Cardiac muscle cell (in vitro differentiated cells and primary cell): ENCODE data around the gene POLR1D. TPM values are rescaled to one million over a fixed set of nuclear protein-coding genes. Genes with fewer than 3 reads are reported as not detected.

Source experiments
- DNase-seq, 2 donors: peaks; one replicate each; pipeline versions ENCODE4 v3.0.0 to v3.0.0-alpha.2; 2010 to 2017; ENCODE audit warnings: low read depth in 1 of 2, low spot score in 1 of 2
- H3K27ac ChIP-seq: fragments of 200-600 bp; sonication (generic); 2 replicates; pipeline ENCODE4 v1.5.1; 2016
- H3K27me3 ChIP-seq: fragments of 200-600 bp; sonication (generic); 2 replicates; pipeline ENCODE4 v1.6.0; 2016; ENCODE audit warnings: control low read depth
- H3K36me3 ChIP-seq: fragments of 200-600 bp; sonication (generic); 2 replicates; pipeline ENCODE4 v1.5.1; 2016; ENCODE audit warnings: control low read depth
- H3K4me1 ChIP-seq: fragments of 200-600 bp; sonication (generic); 2 replicates; pipeline ENCODE4 v1.8.1; 2017; ENCODE audit warnings: low read depth, mild to moderate bottlenecking, mixed run types
- H3K4me3 ChIP-seq: fragments of 200-600 bp; sonication (generic); 2 replicates; pipeline ENCODE4 v1.5.1; 2016; ENCODE audit warnings: mild to moderate bottlenecking
- H3K9me3 ChIP-seq: fragments of 200-600 bp; sonication (generic); 2 replicates; pipeline ENCODE4 v1.5.1; 2017; ENCODE audit warnings: low read depth, mild to moderate bottlenecking, control low read depth
- polyA plus RNA-seq: library from polyadenylated mRNA; unstranded; fragments of >200 nt; fragmentation: Nextera tagmentation; extraction: Ambion mirVana; gene quantifications from 2 replicates; pipeline ENCODE4 v1.2.1, GENCODE V29; 2016
- total RNA-seq: library from RNA; depleted of rRNA; stranded (reverse); fragments of >200 nt; gene quantifications from 2 replicates; pipeline ENCODE4 v1.2.3, GENCODE V29; 2016
- TF ChIP-seq, protein P1 (sequence below): IDR thresholded peaks from 2 replicates; pipeline ENCODE4 v1.5.1; 2012; ENCODE audit warnings: low read depth, mild to moderate bottlenecking, low read length

POLR1D gene
- total and polyA plus RNA-seq, 2 experiments from 2014 or later, result 101 to 116 TPM

- peak in 1 of 2 donors; percentile 76 for DNase-seq
- Histone ChIP-seq H3K4me1 (peaks cover 8% of the 10 kb centered on the region), H3K27me3 (no peaks in the 10 kb centered on the region), H3K27ac (no peak overlapping the region), H3K36me3 (peaks cover 6% of the 10 kb centered on the region), H3K4me3 (no peak overlapping the region), H3K9me3 (no peaks in the 10 kb centered on the region)
- TF ChIP-seq, protein P1, sequence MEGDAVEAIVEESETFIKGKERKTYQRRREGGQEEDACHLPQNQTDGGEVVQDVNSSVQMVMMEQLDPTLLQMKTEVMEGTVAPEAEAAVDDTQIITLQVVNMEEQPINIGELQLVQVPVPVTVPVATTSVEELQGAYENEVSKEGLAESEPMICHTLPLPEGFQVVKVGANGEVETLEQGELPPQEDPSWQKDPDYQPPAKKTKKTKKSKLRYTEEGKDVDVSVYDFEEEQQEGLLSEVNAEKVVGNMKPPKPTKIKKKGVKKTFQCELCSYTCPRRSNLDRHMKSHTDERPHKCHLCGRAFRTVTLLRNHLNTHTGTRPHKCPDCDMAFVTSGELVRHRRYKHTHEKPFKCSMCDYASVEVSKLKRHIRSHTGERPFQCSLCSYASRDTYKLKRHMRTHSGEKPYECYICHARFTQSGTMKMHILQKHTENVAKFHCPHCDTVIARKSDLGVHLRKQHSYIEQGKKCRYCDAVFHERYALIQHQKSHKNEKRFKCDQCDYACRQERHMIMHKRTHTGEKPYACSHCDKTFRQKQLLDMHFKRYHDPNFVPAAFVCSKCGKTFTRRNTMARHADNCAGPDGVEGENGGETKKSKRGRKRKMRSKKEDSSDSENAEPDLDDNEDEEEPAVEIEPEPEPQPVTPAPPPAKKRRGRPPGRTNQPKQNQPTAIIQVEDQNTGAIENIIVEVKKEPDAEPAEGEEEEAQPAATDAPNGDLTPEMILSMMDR, result no peak
These were observed 22.6 kb downstream of the POLR1D start for GRCh38 chr13:27644302-27644701.

DNA sequence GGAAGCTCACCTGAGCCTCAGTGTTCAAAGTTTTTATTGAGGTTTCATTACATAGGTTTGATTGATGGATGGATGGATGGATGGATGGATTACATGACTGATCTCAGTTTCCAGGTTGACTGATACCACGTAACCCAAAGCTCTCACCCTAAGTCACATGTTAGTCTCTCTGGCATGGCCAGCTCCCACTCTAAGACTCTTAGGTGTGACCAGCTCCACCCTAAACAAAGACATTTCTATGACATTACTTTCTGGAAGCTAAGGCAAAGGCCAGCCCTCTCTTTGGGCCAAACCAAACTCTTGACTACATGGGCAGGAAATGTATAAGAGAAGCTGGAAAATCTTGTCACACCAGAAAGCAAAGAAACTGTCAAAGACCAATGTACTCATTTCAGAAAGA, 28.6 kb downstream of the POLR1D start:
- no peak for DNase-seq
- no peaks in the 10 kb centered on the region for H3K4me1 ChIP-seq
- peaks cover 27% of the 10 kb centered on the region for H3K36me3 ChIP-seq
- no peaks in the 10 kb centered on the region for H3K27me3 ChIP-seq
- H3K4me3 ChIP-seq, result no peak overlapping the region
- no peaks in the 10 kb centered on the region for H3K9me3 ChIP-seq
- no peak overlapping the region for H3K27ac ChIP-seq
- TF ChIP-seq, protein P1, result no peak

DNA sequence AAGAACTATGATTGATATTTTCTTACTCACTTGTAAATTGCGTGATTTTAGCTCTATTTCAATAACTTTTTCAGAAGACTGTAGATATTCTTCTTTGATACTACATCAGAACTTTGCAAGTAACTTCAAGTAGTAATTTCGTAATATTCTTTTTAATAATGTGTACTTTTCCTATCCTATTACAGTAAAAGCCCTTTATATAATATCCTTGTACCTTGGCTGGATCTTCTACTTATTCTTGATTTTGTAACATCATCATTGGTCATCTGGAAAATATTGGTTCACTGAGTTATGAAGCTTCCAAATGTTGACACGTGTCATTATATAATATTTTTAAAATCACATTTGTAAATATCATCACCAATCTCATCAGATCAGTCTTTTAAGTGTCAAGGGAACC, 32.4 kb downstream of the POLR1D start:
- DNase-seq, result no peak
- Histone ChIP-seq H3K4me3 (no peak overlapping the region), H3K27ac (no peak overlapping the region), H3K9me3 (no peaks in the 10 kb centered on the region), H3K27me3 (no peaks in the 10 kb centered on the region), H3K36me3 (peaks cover 23% of the 10 kb centered on the region), H3K4me1 (no peaks in the 10 kb centered on the region)
- TF ChIP-seq, protein P1, result no peak

GRCh38 chr13:27654816-27655215, 33.1 kb downstream of the POLR1D start:
- H3K9me3 ChIP-seq, result no peaks in the 10 kb centered on the region
- no peak overlapping the region for H3K4me3 ChIP-seq
- H3K36me3 ChIP-seq, result peaks cover 16% of the 10 kb centered on the region
- no peak for DNase-seq
- no peak overlapping the region for H3K27ac ChIP-seq
- H3K4me1 ChIP-seq, result no peaks in the 10 kb centered on the region
- no peaks in the 10 kb centered on the region for H3K27me3 ChIP-seq
- TF ChIP-seq, protein P1, result no peak

DNA sequence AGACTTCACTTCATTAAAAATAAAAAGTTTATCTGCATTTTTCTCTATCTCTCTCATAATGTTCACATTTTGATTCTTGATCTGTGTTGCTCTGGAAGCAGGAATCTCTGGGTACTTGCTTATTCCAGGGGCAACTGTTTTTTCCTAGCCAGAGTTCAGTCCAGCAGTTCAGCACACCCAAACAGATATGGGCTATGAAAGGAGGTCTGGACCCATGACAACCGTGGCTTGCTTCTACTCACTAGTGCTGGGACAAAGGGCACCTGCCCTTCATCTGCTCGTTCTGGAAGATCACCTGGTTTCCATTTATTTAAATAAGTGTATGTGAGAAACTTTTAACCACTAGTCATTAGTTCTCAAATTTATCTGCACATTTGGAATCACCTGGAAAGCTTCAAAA, 36.0 kb downstream of the POLR1D start:
- DNase-seq, result no peak
- Histone ChIP-seq H3K4me1 (peaks cover 2% of the 10 kb centered on the region), H3K4me3 (no peak overlapping the region), H3K36me3 (no peaks in the 10 kb centered on the region), H3K9me3 (no peaks in the 10 kb centered on the region), H3K27me3 (no peaks in the 10 kb centered on the region), H3K27ac (no peak overlapping the region)
- TF ChIP-seq, protein P1, result no peak

- DNase-seq, result peak in 1 of 2 donors; percentile 70
These were observed 36.9 kb downstream of the POLR1D start for GRCh38 chr13:27658546-27658945.

More at GRCh38 chr13:27658546-27658945, 36.9 kb downstream of the POLR1D start:
- Histone ChIP-seq H3K36me3 (no peaks in the 10 kb centered on the region), H3K4me1 (peaks cover 10% of the 10 kb centered on the region), H3K9me3 (no peaks in the 10 kb centered on the region), H3K27ac (no peak overlapping the region), H3K27me3 (no peaks in the 10 kb centered on the region), H3K4me3 (no peak overlapping the region)
- TF ChIP-seq, protein P1, result no peak
